Ecto neural progenitor cell (in vitro differentiated cells): Measurements from ENCODE around the gene COPS6.

Experiments used
- DNase-seq: peaks from one replicate; pipeline ENCODE4 v3.0.0-alpha.2; 2018; ENCODE audit warnings: low spot score

COPS6 gene

DNA sequence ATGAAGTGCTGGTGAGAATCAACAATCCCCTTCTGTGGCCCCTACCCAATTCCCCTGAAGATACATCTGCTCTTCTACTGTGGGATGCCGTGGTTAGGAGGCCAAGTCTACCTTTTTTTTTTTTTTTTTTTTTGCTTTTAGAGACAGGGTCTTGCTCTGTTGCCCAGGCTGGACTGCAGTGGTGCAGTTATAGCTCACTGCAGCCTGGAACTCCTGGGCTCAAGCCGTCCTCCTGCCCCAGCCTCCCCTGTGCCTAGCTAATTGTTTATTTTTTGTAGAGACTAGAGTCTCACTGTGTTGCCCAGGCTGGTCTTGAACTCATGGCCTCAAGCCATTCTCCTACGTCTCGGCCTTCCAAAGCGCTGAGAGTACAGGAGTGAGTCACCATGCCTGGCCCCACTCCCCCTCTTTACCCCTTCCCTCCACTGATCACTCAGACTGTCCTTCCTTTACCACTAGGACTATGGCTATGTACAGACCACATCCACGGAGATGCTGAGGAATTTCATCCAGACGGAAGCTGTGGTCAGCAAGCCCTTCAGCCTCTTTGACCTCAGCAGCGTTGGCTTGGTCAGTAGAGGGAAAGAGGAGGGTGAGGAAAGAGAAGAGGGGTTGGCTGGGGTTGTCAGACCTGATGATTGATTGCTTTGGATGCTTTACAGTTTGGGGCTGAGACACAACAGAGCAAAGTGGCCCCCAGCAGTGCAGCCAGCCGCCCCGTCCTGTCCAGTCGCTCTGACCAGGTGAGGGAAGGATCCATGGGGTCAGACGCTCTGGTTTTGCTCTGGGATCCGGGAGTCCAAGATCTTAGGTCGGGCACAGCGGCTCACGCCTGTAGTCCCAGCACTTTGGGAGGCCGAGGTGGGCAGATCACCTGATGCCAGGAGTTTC is 14.4 kb downstream of the COPS6 start:
- no peak for DNase-seq

DNA sequence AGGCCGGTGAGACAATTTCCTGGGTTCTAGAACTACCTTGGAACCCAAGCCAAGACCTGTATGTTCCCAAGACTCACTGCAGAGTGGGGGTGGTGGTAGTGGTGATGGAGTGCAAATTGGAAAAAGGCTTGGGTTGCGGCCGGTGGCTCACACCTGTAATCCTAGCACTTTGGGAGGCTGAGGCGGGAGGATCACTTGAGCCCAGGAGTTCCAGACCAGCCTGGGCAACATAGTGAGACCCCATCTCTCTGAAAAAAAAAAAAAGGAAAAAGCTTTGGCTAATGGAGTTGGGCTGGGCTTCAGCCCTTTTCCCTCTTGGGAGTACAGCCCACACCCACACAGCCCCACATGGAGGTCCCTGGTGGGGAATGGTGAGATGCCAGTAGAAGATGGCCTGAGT is 16.8 kb downstream of the COPS6 start:
- no peak for DNase-seq

DNA sequence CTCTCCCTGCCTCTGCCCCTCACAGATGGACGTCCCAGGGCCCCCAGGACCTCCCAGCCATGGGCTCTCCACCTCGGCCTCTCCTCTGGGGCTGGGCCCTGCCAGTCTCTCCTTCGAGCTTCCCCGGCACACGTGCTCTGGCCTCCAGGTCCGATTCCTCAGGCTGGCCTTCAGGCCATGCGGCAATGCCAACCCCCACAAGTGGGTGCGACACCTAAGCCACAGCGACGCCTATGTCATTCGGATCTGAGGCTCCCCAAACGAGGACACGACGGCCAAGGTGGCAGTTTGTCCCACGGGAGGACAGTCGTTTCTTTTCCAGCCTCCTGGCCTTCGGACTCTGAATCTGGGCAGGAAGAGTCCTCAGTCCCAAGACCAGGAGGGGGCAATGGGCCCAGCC is 17.9 kb downstream of the COPS6 start:
- no peak for DNase-seq

DNA sequence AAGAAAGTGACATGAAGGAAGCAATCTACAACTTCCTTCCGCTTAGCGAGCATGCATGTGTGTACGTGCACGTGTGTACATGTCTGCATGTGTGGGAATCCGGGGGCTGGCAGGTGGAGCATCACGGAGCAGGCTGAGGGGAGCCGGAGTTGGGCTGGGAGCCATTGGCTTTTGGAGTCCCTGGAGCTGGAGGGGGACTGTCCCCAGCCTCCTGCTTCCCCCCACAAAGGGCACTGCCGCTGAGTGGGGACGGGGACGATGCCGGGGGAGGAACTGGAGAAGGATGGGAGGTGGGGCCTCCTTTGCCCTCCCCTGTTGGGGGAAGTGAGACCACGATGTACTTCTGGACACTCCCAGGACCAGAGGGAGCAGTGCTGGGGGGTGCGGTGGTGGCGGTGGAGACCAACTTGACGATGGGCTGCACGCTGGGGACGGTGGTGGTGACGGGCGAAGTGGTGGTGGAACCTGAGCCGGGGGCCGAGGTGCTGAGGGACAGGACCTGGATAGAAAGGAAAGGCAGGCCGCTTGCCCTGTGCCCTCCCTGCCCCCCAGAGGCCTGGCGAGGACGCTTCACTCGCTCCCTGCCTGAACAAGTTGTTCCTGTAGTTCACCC is 18.5 kb downstream of the COPS6 start:
- no peak for DNase-seq

DNA sequence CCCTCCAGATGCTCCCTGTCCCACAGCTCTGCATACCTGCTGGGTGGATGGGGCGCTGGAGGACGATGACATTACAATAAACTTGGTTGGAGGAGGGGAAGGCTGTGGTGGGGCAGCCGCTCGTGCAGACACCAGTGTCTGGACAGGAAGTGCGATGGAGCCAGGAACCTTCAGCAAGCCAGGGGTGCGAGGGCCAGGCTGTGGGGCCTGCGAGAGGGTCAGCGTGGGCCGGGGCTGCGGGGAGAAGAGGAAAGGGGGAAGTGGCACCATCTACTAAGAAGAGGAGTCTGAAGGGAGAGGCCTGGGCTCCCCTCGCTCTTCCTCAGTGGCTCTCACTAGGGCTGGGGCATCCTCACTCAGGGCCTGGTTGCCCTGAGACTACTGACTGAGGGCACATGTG is 19.1 kb downstream of the COPS6 start:
- no peak for DNase-seq

DNA sequence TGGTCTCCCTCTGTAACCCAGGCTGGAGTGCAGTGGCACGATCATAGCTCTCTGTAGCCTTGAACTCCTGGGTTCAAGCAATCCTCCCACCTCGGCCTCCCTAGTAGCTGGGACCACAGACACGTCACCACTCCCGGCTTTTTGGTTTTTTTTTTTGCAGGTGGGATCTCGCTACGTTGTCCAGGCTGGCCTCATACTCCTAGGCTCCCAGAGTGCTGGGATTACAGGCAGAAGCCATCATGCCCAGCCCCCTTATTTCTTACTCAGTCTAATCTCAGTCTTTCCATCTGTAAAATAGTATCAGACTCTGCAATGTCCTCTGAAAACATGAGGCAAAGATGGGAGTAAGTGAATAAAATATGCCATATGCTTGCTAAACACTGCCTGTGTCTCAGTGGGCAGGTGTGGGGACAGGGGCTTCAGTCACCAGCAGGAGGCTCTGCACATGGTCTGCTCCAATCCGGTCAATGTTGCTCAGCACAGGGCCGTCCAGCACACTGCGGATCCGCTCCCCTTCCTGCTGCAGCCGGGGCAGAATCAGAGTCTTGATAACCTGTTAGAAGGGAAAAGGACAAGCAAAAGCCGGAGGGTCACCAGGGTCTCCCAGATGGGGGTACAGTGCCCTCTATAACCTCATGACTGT is 20.9 kb downstream of the COPS6 start:
- DNase-seq: no peak

DNA sequence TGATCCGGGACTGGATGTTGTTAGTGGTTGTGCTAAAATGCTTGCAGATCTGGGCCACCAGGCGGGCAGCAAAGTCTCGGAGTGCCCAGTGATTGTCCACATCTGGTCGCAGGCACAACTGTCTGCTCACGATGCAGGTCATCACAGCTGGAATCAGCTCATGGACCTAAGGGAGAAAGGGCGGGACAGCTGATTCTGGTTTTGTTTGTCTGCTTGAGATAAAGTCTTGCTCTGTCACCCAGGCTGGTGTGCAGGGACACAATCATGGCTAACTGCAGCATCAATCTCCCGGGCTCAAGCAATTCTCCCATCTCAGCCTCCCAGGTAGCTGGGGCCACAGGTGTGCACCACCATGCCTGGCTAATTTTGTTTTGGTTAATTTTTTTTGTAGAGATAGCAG is 22.4 kb downstream of the COPS6 start:
- no peak for DNase-seq

DNA sequence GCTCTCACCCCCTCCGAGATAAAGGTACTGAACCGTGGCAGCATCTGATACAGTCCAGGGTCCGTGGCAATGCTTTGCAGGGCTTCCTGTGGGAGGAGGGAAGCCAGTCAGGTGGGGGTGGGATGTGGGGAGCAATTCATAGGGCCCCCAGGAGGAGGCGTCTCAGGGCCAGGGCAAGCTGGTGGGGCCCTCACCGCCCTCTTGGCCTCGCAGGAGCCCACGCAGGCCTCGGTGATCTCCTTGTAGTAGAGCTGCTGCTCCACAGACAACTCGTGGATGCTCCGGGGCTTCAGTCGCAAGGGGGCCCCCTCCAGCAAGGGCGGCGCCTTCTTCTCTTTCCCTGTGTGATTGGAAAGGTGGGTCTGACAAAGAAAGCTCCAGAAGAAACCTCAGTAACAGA is 23.1 kb downstream of the COPS6 start:
- DNase-seq: no peak

DNA sequence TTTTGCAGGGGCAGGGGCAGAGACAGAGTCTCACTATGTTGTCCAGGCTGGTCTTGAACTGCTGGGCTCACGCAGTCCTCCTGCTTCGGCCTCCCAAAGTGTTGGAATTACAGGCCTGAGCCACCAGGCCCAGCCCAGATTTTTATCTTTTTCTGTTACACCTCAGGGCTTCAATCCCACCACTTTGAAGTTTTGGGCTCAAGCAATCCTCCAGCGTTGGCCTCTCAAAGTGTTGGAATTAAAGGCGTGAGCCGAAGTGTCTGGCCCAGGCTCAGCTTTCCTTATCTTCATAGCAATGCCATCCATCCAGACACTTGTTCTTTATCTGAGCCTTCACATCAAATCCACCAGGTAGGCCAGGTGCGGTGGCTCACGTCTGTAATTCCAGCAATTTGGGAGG is 26.3 kb downstream of the COPS6 start:
- DNase-seq: no peak

DNA sequence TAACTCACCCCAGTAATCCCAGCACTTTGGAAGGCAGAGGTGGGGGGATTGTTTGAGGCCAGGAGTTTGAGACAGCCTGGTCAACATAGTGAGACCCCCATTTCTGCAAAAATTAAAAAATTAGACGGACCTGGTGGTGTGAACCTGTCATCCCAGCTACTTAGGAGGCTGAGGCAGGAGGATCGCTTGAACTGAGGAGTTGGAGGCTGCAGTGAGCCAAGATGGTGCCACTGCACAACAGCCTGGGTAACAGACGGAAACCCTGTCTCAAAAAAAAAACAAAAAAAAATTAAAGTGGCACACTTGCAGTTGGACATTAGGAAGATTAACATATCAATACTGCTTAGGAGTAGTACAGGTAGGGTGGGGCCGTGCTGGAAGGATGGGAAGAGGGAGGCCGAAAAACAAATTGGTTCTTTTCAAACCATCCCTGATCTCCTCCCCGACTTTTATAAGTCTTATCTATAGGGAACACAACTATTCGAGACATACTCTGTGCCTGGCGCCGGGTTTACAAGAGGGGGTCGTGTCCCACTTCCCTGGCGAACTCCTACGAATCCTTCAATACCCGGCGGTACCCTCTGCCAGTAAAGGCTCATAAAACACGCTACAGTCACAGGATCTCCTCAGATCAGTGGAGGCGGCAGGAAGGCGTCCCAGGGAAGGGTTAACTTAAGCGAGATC is 29.8 kb downstream of the COPS6 start:
- DNase-seq: no peak

DNA sequence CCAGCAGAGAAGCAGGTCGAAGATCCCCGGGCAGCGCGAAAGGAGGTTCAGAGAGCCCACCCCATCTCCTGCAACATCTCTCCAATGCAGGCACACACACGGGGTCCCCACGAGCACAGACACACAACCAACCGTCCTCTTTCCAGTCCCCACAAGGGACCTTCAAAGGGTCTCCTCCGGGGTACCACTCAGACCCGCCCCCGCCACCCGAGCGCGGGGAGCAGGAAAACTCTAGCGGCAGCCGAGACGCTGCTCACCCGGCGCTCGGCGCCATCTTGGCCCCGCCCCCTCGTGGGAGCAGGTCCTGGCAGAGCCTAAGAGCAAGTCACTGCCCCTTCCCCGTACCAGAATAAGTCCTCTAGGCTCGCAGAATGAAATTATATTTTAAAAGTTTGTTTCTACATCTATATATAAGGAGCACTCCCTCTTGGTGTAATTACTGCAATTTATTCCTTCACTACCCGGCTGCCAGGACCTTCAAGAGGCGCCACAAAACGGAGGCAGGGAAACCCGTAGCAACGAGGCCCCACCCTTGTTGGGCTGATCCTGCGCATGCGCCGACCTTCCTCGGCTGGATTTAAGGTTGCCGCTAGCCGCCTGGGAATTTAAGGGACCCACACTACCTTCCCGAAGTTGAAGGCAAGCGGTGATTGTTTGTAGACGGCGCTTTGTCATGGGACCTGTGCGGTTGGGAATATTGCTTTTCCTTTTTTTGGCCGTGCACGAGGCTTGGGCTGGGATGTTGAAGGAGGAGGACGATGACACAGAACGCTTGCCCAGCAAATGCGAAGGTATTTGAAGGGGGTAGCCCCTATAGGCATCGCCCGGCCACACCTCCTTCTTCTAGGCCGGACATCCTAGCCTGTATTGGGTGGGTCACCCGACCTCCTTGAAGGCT is 30.6 kb downstream of the COPS6 start, which contains the start of the genes CNPY4 and TAF6:
TSS of gene CNPY4 (plus strand) at position 563 of the 898 bp plus-strand sequence. CDS start at position 674, 111 bp downstream.
TSS of gene TAF6 (minus strand) at position 287 of the 898 bp plus-strand sequence. CDS start 5,149 bp downstream, outside the sequence.
- peak; percentile 96 for DNase-seq

DNA sequence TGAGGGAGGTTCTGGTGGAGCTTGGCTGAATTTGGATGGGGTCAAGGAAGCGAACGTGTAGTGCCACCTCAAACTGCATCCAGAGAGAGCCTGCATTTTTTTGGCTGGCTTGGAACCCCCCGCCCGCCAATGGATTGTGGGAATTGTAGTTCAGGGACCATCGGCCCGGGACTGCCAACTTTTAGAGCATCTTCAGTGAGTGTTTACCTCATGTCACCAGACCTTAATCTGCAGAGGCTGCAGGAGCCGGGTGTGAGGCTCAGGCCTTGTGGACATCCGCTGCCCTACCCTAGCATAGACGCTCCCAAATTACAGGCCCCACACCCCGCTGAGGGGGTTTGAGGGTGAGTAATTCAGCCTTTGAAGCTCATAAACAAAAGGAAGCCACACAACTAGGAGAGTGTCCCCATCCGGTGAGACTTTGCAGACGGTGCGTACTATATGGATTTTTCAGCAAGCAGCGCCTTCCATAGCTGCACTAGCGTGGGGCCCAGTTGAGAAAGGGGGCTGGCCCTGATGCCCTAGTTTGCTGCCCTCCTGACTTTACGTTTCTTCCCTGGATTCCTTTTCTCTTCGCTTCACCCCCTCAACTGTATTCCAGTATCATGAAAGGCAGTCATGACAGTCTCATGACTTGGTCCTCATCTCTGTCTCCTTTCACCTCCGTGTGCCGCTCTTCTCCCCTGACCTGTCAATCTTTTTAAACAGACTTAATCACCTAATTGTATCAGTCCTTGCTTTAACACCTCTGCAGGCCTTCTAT is 31.4 kb downstream of the COPS6 start:
- DNase-seq: peak; percentile 81

DNA sequence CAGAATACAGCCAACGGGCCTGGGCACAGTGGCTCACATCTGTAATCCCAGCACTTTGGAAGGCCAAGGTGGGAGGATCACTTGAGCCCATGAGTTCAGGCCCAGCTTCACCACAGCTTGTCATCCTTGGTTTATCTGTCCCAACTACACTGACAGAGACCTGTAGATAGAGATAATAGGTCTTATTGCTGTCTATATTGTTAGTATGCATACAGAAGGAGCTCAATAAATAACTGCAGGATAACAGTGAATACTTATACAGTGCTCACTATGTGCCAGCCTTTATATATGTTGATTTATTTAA is 31.9 kb downstream of the COPS6 start:
- no peak for DNase-seq

DNA sequence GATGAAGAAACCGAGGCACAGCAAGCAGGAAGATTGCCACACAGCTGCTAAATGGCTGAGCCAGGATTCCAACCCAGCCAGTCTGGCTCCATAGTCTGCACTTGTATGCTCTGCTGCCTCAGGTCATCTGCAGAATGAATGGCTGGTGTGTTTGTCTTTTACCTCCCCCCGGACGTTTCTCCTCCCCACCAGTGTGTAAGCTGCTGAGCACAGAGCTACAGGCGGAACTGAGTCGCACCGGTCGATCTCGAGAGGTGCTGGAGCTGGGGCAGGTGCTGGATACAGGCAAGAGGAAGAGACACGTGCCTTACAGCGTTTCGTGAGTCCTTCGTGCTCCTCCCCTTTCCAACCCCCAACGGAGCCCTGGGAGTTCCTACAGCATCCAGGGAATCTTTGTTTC is 33.3 kb downstream of the COPS6 start:
- DNase-seq: no peak

DNA sequence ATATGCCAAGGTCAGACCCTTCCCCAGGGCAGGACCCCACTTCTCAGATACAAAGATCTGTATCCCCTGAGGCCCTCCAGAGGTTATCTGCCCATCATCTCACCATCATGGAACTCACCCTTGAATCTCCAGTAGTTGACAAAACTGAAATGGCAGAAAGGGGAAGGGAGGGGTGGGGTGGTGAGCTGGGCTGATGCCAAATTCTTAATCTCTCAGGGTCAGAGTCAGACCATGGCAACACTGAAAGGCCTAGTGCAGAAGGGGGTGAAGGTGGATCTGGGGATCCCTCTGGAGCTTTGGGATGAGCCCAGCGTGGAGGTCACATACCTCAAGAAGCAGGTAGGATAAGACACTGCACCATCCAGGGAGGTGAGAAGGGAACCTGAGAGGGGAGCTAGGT is 33.8 kb downstream of the COPS6 start:
- DNase-seq: no peak

DNA sequence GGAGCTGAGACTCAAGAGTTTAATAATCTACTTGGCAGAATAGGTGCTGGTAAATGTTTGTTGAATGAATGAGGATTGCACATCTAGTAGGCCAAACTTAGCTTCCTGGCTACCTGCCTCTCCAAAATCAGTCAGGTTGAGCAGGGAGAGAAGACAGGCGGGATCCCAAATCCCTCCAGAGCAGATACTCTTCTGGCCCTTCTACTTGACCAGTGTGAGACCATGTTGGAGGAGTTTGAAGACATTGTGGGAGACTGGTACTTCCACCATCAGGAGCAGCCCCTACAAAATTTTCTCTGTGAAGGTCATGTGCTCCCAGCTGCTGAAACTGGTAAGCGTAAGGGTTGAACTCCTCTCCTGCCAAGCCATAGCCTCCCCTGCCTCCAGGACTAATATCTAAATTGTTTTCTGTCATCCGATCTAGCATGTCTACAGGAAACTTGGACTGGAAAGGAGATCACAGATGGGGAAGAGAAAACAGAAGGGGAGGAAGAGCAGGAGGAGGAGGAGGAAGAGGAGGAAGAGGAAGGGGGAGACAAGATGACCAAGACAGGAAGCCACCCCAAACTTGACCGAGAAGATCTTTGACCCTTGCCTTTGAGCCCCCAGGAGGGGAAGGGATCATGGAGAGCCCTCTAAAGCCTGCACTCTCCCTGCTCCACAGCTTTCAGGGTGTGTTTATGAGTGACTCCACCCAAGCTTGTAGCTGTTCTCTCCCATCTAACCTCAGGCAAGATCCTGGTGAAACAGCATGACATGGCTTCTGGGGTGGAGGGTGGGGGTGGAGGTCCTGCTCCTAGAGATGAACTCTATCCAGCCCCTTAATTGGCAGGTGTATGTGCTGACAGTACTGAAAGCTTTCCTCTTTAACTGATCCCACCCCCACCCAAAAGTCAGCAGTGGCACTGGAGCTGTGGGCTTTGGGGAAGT is 35.8 kb downstream of the COPS6 start:
- no peak for DNase-seq

DNA sequence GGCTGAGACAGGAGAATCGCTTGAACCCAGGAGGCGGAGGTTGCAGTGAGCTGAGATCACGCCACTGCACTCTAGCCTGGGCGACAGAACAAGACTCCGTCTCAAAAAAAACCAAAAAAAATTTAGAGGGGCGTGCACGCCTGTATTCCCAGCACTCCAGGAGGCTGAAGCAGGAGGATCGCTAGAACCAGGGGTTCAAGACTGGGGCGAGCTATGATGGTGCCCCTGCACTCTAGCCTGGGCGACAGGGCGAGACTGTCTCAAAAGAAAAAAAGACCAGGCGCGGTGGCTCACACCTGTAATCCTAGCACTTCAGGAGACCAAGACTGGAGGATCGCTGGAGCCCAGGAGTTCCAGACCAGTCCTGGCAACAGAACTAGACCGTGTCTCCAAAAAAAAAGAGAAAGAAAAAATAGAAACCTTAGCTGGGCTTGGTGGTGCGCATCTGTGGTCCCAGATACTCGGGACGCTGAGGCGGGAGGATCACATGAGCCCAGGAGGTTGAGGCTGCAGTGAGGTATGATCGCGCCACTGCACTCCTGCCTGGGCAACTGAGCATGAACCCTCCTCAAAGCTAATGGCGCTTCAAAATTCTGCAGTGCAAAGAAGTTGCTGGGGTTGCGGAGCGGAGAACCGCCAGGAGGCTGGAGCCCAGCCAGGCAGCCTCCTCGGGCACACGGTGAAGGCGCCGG is 37.6 kb downstream of the COPS6 start:
- DNase-seq: no peak

DNA sequence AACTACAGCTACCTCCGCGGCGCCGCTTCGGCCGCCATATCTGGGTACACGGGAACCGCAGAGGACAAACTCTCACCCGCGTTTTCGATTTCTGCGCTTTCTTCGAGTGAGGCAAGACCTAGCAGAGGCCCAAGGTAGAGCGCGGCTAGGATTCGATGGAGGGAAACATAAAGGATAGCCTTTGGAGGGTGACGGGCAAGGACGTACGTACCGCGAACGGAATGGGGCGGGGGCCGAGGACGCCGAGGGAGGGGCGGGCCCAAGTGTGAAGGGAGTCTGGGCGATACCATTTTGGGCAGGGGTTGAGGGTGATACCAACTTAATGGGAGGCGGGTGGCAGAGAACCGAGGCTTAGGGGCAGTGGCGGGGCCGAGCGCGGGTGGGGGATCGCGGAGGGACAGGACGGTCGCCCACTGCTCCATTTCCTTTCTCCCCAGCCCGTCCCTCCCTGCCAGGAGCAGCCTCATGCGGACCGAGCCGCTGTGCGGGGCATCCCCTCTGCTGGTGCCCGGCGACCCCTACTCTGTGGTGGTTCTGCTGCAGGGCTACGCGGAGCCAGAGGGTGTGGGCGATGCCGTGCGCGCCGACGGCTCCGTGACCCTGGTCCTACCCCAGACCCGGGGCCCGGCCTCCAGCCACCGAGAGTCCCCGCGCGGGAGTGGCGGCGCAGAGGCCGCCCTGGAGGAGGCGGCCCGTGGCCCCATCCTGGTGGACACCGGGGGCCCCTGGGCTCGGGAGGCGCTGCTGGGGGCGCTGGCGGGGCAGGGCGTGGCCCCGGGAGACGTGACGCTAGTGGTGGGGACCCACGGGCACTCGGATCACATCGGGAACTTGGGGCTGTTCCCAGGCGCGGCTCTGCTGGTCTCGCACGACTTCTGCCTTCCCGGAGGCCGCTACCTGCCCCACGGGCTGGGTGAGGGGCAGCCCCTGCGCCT is 38.4 kb downstream of the COPS6 start, which contains the start of gene MBLAC1:
TSS of gene MBLAC1 (plus strand) at position 37 of the 935 bp plus-strand sequence. CDS start at position 466, 429 bp downstream.
- DNase-seq: peak; percentile 91
